Endothelial cell of umbilical vein (primary cell): ENCODE measurements around the gene PPFIA2. TPM values are rescaled to one million over a fixed set of nuclear protein-coding genes. Genes with fewer than 3 reads are reported as not detected.

Source experiments
- BruUV-seq: library from RNA; stranded (reverse); fragments of 400-500 nt; replicated peaks from 2 replicates; lab custom pipeline; 2021; lab: Mats Ljungman, UMichigan
- CTCF ChIA-PET: fragments of 300-600, 350-600 bp; sonication (Branson Sonifier 250); formaldehyde crosslinking; loops from one replicate; lab custom pipeline; 2021; ENCODE audit warnings: antibody characterized with exemption, inconsistent platforms; lab: Charles Lee
- POLR2A ChIA-PET: fragments of 300-600, 350-600 bp; sonication (Branson Sonifier 250); formaldehyde crosslinking; loops from one replicate; lab custom pipeline; 2021; ENCODE audit warnings: antibody characterized with exemption, inconsistent platforms; lab: Charles Lee
- DNase-seq: peaks from one replicate; pipeline ENCODE4 v3.0.0-alpha.2; 2011; ENCODE audit warnings: low read depth, low spot score
- FAIRE-seq: peaks from 2 replicates; lab custom pipeline; 2011; peaks lifted over from hg19 to GRCh38; lab: Jason Lieb, UNC
- H2AFZ ChIP-seq: 2 replicates; pipeline ENCODE4 v1.6.0; 2012; ENCODE audit warnings: low read depth, low read length, control low read depth, inconsistent platforms
- H3K27ac ChIP-seq: 2 replicates; pipeline ENCODE4 v1.5.1; 2011; ENCODE audit warnings: low read depth, mild to moderate bottlenecking, control low read depth, low read length, moderate library complexity; ENCODE audit not compliant: insufficient read depth
- H3K27me3 ChIP-seq, 2 experiments: 2 replicates each; pipeline versions ENCODE4 v1.6.0 to v1.6.1; 2011; ENCODE audit warnings: low read length in 2 of 2, mixed read lengths in 1 of 2; ENCODE audit not compliant: control insufficient read depth in 2 of 2, insufficient read depth in 2 of 2
- H3K36me3 ChIP-seq, 2 experiments: 2 replicates in 1 of 2; 3 replicates in 1 of 2; pipeline ENCODE4 v1.5.1; 2011; ENCODE audit warnings: low read length in 2 of 2, mild to moderate bottlenecking in 1 of 2, moderate library complexity in 1 of 2; ENCODE audit not compliant: control insufficient read depth in 2 of 2, insufficient read depth in 2 of 2; ENCODE audit errors: extremely low read depth in 1 of 2
- H3K4me1 ChIP-seq: 3 replicates; pipeline ENCODE4 v1.5.1; 2011; ENCODE audit warnings: mild to moderate bottlenecking, low read length; ENCODE audit not compliant: control insufficient read depth, insufficient read depth; ENCODE audit errors: extremely low read depth
- H3K4me2 ChIP-seq: 2 replicates; pipeline ENCODE4 v1.6.1; 2011; ENCODE audit warnings: low read length, control low read depth, mixed read lengths; ENCODE audit not compliant: insufficient read depth
- H3K4me3 ChIP-seq, 3 experiments: fragments of 200-600 bp in 1 of 3; sonication (generic), shearing (Covaris generic) in 1 of 3; replicated peaks in 1 of 3; 2 replicates each; pipeline ENCODE4 v1.5.1; 2011 to 2016; ENCODE audit warnings: control low read depth in 3 of 3, low read length in 3 of 3, mild to moderate bottlenecking in 2 of 3, inconsistent platforms in 1 of 3, low read depth in 1 of 3, moderate library complexity in 1 of 3; ENCODE audit not compliant: insufficient read depth in 1 of 3
- H3K79me2 ChIP-seq: 2 replicates; pipeline ENCODE4 v1.6.0; 2012; ENCODE audit warnings: low read length, inconsistent platforms; ENCODE audit not compliant: control insufficient read depth, insufficient read depth
- H3K9ac ChIP-seq: replicated peaks from 2 replicates; pipeline ENCODE3; 2011; ENCODE audit warnings: low read length, control low read depth; ENCODE audit not compliant: insufficient read depth; ENCODE audit errors: extremely low read depth
- H3K9me1 ChIP-seq: replicated peaks from 3 replicates; pipeline ENCODE4 v1.6.0; 2011; ENCODE audit warnings: mild to moderate bottlenecking, low read length; ENCODE audit not compliant: control insufficient read depth, insufficient read depth; ENCODE audit errors: extremely low read depth
- H3K9me3 ChIP-seq: replicated peaks from 2 replicates; pipeline ENCODE4 v1.5.1; 2012; ENCODE audit warnings: low read length, inconsistent platforms; ENCODE audit not compliant: control insufficient read depth, insufficient read depth
- H4K20me1 ChIP-seq: replicated peaks from 2 replicates; pipeline ENCODE3; 2011; ENCODE audit warnings: mild to moderate bottlenecking, low read length; ENCODE audit not compliant: control insufficient read depth, insufficient read depth; ENCODE audit errors: extremely low read depth
- CTCF ChIP-seq, 2 donors: IDR thresholded peaks; 1 replicate in 1 of 2; 2 replicates in 1 of 2; pipeline ENCODE4 v1.5.1; 2011; ENCODE audit warnings: low read length in 2 of 2, mild to moderate bottlenecking in 2 of 2, moderate library complexity in 2 of 2, control low read depth in 1 of 2, inconsistent platforms in 1 of 2, low read depth in 1 of 2; ENCODE audit not compliant: insufficient read depth in 1 of 2; ENCODE audit errors: extremely low read depth in 1 of 2
- EZH2 ChIP-seq: IDR thresholded peaks from 2 replicates; pipeline ENCODE4 v1.6.1; 2012; ENCODE audit warnings: borderline replicate concordance, low read depth, mild to moderate bottlenecking, moderate library complexity, low read length, inconsistent platforms; ENCODE audit not compliant: severe bottlenecking
- FOS ChIP-seq: IDR thresholded peaks from 2 replicates; pipeline ENCODE4 v1.6.1; 2011; ENCODE audit warnings: mild to moderate bottlenecking, low read length, moderate library complexity, borderline replicate concordance; ENCODE audit not compliant: insufficient read depth
- GATA2 ChIP-seq: IDR thresholded peaks from 2 replicates; pipeline ENCODE4 v1.7.0; 2011; ENCODE audit warnings: low read depth, mild to moderate bottlenecking, moderate library complexity, mixed read lengths, low read length; ENCODE audit not compliant: insufficient read length, insufficient read depth
- JUN ChIP-seq: IDR thresholded peaks from 2 replicates; pipeline ENCODE4 v1.6.1; 2011; ENCODE audit warnings: borderline replicate concordance, low read depth; ENCODE audit not compliant: insufficient read length, insufficient read depth
- MAX ChIP-seq: IDR thresholded peaks from 2 replicates; pipeline ENCODE4 v1.6.1; 2011; ENCODE audit not compliant: insufficient read depth, insufficient read length
- MYC ChIP-seq: IDR thresholded peaks from one replicate; pipeline ENCODE4 v1.6.1; 2011; ENCODE audit warnings: mild to moderate bottlenecking, low read depth, low read length
- POLR2A ChIP-seq: IDR thresholded peaks from 2 replicates; pipeline ENCODE4 v1.6.1; 2012; ENCODE audit warnings: low read depth, mild to moderate bottlenecking, control low read depth, low read length
- POLR2AphosphoS5 ChIP-seq: IDR thresholded peaks from 2 replicates; pipeline ENCODE4 v1.6.1; 2012; ENCODE audit warnings: low read depth, mild to moderate bottlenecking, control low read depth, low read length, moderate library complexity; ENCODE audit not compliant: insufficient read depth
- dilution Hi-C: fragments of 300-500 bp; cut with MboI; formaldehyde crosslinking; loops from one replicate; pipeline ENCODE4 v1.15.0; 2019; ENCODE audit warnings: low sequenced_read_pairs; ENCODE audit not compliant: extremely low pct_ligation_motif_present
- intact Hi-C: fragments of 100-400 bp; cut with micrococcal nuclease; formaldehyde crosslinking; loops from one replicate; pipeline ENCODE4 v1.10.0; 2022
- polyA plus RNA-seq, 4 experiments: library from polyadenylated mRNA; depleted of rRNA in 3 of 4; stranded (reverse) in 3 of 4; unstranded in 1 of 4; fragments of >200 nt; gene quantifications; 2 replicates each; pipeline versions ENCODE4 v1.2.1 to v1.2.3, GENCODE V29; 2011 to 2012; ENCODE audit warnings: missing spikeins in 1 of 4
- total RNA-seq: library from RNA; stranded (reverse); gene quantifications from 2 replicates; pipeline ENCODE4 v1.2.3, GENCODE V29; 2021

The PPFIA2 gene
- total and polyA plus RNA-seq, 2 donors (not counting 3 experiments of a cell fraction or from before 2014, with no cell fraction given) = not detected

GRCh38 chr12:81718616-81719015 is 40.5 kb downstream of the PPFIA2 start:
- H3K4me1 ChIP-seq = no peaks in the 10 kb centered on the region
- H4K20me1 ChIP-seq = no peaks in the 10 kb centered on the region
- H3K79me2 ChIP-seq = no peaks in the 10 kb centered on the region
- no peak for FAIRE-seq
- dilution Hi-C loops = no loop called here
- no TSS peak for BruUV-seq
- no peak overlapping the region for H3K4me2 ChIP-seq
- no peak overlapping the region for H3K9ac ChIP-seq
- no peaks in the 10 kb centered on the region for H3K36me3 ChIP-seq
- CTCF ChIA-PET = interaction anchor here (0.9 kb wide), 1 partner anchor 38 kb away, joined by 3 read pairs; no protein-coding TSS in a partner anchor
- no peak overlapping the region for H3K4me3 ChIP-seq
- intact Hi-C loops = no loop called here
- no peak for TF ChIP-seq MAX
- TF ChIP-seq JUN = no peak
- TF ChIP-seq EZH2 = no peak
- no peak for TF ChIP-seq GATA2
- no peak for TF ChIP-seq CTCF (IDR thresholded peaks at IDR 0.05; ENCODE audit: extremely low read depth in 1 of 2, insufficient read depth in 1 of 2, low read depth in 1 of 2, low read length in 2 of 2)
- no peak for TF ChIP-seq POLR2A
- TF ChIP-seq POLR2AphosphoS5 = no peak
- no peak for TF ChIP-seq MYC
- TF ChIP-seq FOS = no peak
- no peaks in the 10 kb centered on the region for H3K9me3 ChIP-seq
- no peak for DNase-seq
- H3K9me1 ChIP-seq = no peaks in the 10 kb centered on the region
- no peak overlapping the region for H3K27ac ChIP-seq
- no peak overlapping the region for H2AFZ ChIP-seq
- no peaks in the 10 kb centered on the region for H3K27me3 ChIP-seq
- POLR2A ChIA-PET = no interaction called here
